H1 (cell line): ENCODE measurements around the gene STEAP1B. TPM values are rescaled to one million over a fixed set of nuclear protein-coding genes. Genes with fewer than 3 reads are reported as not detected.

ENCODE experiments used
- CHD1 ChIP-seq: IDR thresholded peaks from 2 replicates; pipeline ENCODE4 v1.6.1; 2012; ENCODE audit warnings: low read depth, low read length, improper control_type of control experiment
- POU5F1 ChIP-seq: IDR thresholded peaks from 2 replicates; pipeline ENCODE4 v1.6.1; 2011; ENCODE audit warnings: low read depth, mild to moderate bottlenecking, low read length, moderate library complexity
- TBP ChIP-seq: IDR thresholded peaks from 2 replicates; pipeline ENCODE4 v1.6.1; 2011; ENCODE audit warnings: low read depth, low read length, improper control_type of control experiment
- TCF12 ChIP-seq: IDR thresholded peaks from 2 replicates; pipeline ENCODE4 v1.6.1; 2011; ENCODE audit warnings: low read depth, mild to moderate bottlenecking, low read length
- USF2 ChIP-seq: IDR thresholded peaks from 2 replicates; pipeline ENCODE4 v1.6.1; 2011; ENCODE audit warnings: low read length, improper control_type of control experiment
- ZNF274 ChIP-seq: IDR thresholded peaks from 2 replicates; pipeline ENCODE4 v1.7.0; 2012; ENCODE audit warnings: low read length, borderline replicate concordance; ENCODE audit errors: extremely low read depth
- polyA plus RNA-seq, 7 experiments: library from polyadenylated mRNA; depleted of rRNA in 3 of 7; stranded (reverse) in 5 of 7; unstranded in 2 of 7; fragments of >200 nt in 5 of 7; fragments of 200-250 nt in 2 of 7; gene quantifications; 1 replicate in 5 of 7; 2 replicates in 1 of 7; 4 replicates in 1 of 7; pipeline versions ENCODE4 v1.2.1 to v1.2.3, GENCODE V29; 2011 to 2013; ENCODE audit warnings: missing spikeins in 2 of 7, mixed read lengths in 2 of 7
- total RNA-seq: library from RNA; stranded (reverse); fragmentation: NEBNext Ultra II Directional; extraction: Animal tissue kit (Norgen Biotek cat#: 25700); gene quantifications from 2 replicates; pipeline ENCODE4 v1.2.1, GENCODE V29; 2021

Gene STEAP1B
- total and polyA plus RNA-seq, 2 of the 8 experiments (the other 6 are each of a cell fraction or from before 2014, with no cell fraction given) = 5.4 to 8.7 TPM

- TF ChIP-seq CHD1 = no peak
- TF ChIP-seq ZNF274 = no peak
- no peak for TF ChIP-seq TCF12
- TF ChIP-seq USF2 = no peak
- TF ChIP-seq TBP = no peak
- TF ChIP-seq POU5F1 = no peak
Measured at GRCh38 chr7:22441157-22441556, 58.8 kb downstream of the STEAP1B start (continued).
